Measurements from ENCODE around the gene TNFAIP8L1. TPM values are rescaled to one million over a fixed set of nuclear protein-coding genes. Genes with fewer than 3 reads are reported as not detected.
"Not testable (repeated sequence)": the region's sequence is repeated elsewhere in the genome, so short reads cannot be mapped to it uniquely, and the experiment has no call there.

TNFAIP8L1 gene
- total RNA-seq, 1 experiment from 2014 or later: 21.8 TPM

- Mint-ChIP-seq H3K27me3 (ENCODE audit: insufficient read depth, unreplicated experiment) (peaks cover 4% of the 10 kb centered on the region), H3K4me3 (ENCODE audit: unreplicated experiment) (no peak overlapping the region), H3K36me3 (ENCODE audit: insufficient read depth, unreplicated experiment) (no peaks in the 10 kb centered on the region), H3K27ac (ENCODE audit: unreplicated experiment) (no peak overlapping the region), H3K9me3 (ENCODE audit: unreplicated experiment) (no peaks in the 10 kb centered on the region), H3K4me1 (ENCODE audit: low read depth, unreplicated experiment) (no peaks in the 10 kb centered on the region)
- no peak for TF ChIP-seq CTCF (IDR thresholded peaks at IDR 0.05; ENCODE audit: insufficient read depth in 1 of 2, low read depth in 1 of 2, low read length in 1 of 2, severe bottlenecking in 1 of 2, unreplicated experiment in 1 of 2)
- intact Hi-C loops (cut with micrococcal nuclease; ENCODE audit: unreplicated experiment): no loop called here
- no peaks in the 10 kb centered on the region for H3K27me3 ChIP-seq (replicated peaks; ENCODE audit: control insufficient read depth, insufficient read depth, low read length)
- H3K9me3 ChIP-seq: no peaks in the 10 kb centered on the region
- POLR2A ChIA-PET: no interaction called here
- CTCF ChIA-PET: interaction anchor here (2.2 kb wide), 1 partner anchor 27 kb away, joined by 5 read pairs; no protein-coding TSS in a partner anchor
- no peak for DNase-seq
- H3K4me3 ChIP-seq (ENCODE audit: low read depth, low read length): no peak overlapping the region
- H3K4me1 ChIP-seq: no peaks in the 10 kb centered on the region
- BruUV-seq (replicated peaks): no TSS peak
- H3K36me3 ChIP-seq (ENCODE audit: control insufficient read depth, insufficient read depth, low read length): no peaks in the 10 kb centered on the region
Observed at GRCh38 chr19:4594201-4594600, 45.1 kb upstream of the TNFAIP8L1 start.

GRCh38 chr19:4595158-4595557 lies 44.2 kb upstream of the TNFAIP8L1 start:
- CTCF ChIA-PET; H3K4me1 Mint-ChIP-seq (ENCODE audit: low read depth, unreplicated experiment); H3K4me1 ChIP-seq; H3K36me3 Mint-ChIP-seq (ENCODE audit: insufficient read depth, unreplicated experiment); H3K4me3 ChIP-seq (ENCODE audit: low read depth, low read length); H3K9me3 Mint-ChIP-seq (ENCODE audit: unreplicated experiment); POLR2A ChIA-PET; H3K36me3 ChIP-seq (ENCODE audit: control insufficient read depth, insufficient read depth, low read length); H3K4me3 Mint-ChIP-seq (ENCODE audit: unreplicated experiment); H3K27me3 Mint-ChIP-seq (ENCODE audit: insufficient read depth, unreplicated experiment); DNase-seq; H3K27ac Mint-ChIP-seq (ENCODE audit: unreplicated experiment); H3K27me3 ChIP-seq (replicated peaks; ENCODE audit: control insufficient read depth, insufficient read depth, low read length); H3K9me3 ChIP-seq; BruUV-seq (replicated peaks); intact Hi-C loops (cut with micrococcal nuclease; ENCODE audit: unreplicated experiment): not testable (repeated sequence)

GRCh38 chr19:4596033-4596904 lies 43.0 kb upstream of the TNFAIP8L1 start:
- no peak for TF ChIP-seq CTCF (IDR thresholded peaks at IDR 0.05; ENCODE audit: insufficient read depth in 1 of 2, low read depth in 1 of 2, low read length in 1 of 2, severe bottlenecking in 1 of 2, unreplicated experiment in 1 of 2)
- DNase-seq: no peak
- Histone ChIP-seq H3K4me1 (no peaks in the 10 kb centered on the region), H3K27me3 (replicated peaks; ENCODE audit: control insufficient read depth, insufficient read depth, low read length) (no peaks in the 10 kb centered on the region), H3K36me3 (ENCODE audit: control insufficient read depth, insufficient read depth, low read length) (no peaks in the 10 kb centered on the region), H3K4me3 (ENCODE audit: low read depth, low read length) (no peak overlapping the region), H3K9me3 (no peaks in the 10 kb centered on the region)
- ChIA-PET POLR2A (no interaction called here), CTCF (no interaction called here)
- Mint-ChIP-seq H3K27me3 (ENCODE audit: insufficient read depth, unreplicated experiment) (peaks cover 4% of the 10 kb centered on the region), H3K4me3 (ENCODE audit: unreplicated experiment) (no peak overlapping the region), H3K9me3 (ENCODE audit: unreplicated experiment) (no peaks in the 10 kb centered on the region), H3K27ac (ENCODE audit: unreplicated experiment) (no peak overlapping the region), H3K36me3 (ENCODE audit: insufficient read depth, unreplicated experiment) (no peaks in the 10 kb centered on the region), H3K4me1 (ENCODE audit: low read depth, unreplicated experiment) (no peaks in the 10 kb centered on the region)
- no TSS peak for BruUV-seq (replicated peaks)
- intact Hi-C loops (cut with micrococcal nuclease; ENCODE audit: unreplicated experiment): no loop called here
